Activated CD4-positive, alpha-beta T cell treated with anti-CD3 and anti-CD28 coated beads, Interleukin-2, amount 10 ng/mL, durations not matched to agents 7 days and 5 days (primary cell): ENCODE measurements around the gene CAGE1. TPM values are rescaled to one million over a fixed set of nuclear protein-coding genes. Genes with fewer than 3 reads are reported as not detected.

Experiments
- CTCF ChIA-PET: fragments of 350-600 bp; sonication (Branson Sonifier 250); formaldehyde crosslinking; loops from one replicate; lab custom pipeline; 2021; ENCODE audit warnings: antibody characterized with exemption; lab: Charles Lee
- POLR2A ChIA-PET: fragments of 350-600 bp; sonication (Branson Sonifier 250); formaldehyde crosslinking; loops from one replicate; lab custom pipeline; 2021; ENCODE audit warnings: antibody characterized with exemption; lab: Charles Lee
- DNase-seq: peaks from one replicate; pipeline ENCODE4 v3.0.0-alpha.2; 2020
- H3K27ac Mint-ChIP-seq: one replicate; pipeline ENCODE4 v1.8.0; 2021; ENCODE audit warnings: mild to moderate bottlenecking, moderate library complexity, mixed read lengths
- H3K27me3 Mint-ChIP-seq: one replicate; pipeline ENCODE4 v1.8.0; 2021; ENCODE audit warnings: mixed read lengths
- H3K36me3 Mint-ChIP-seq: one replicate; pipeline ENCODE4 v1.8.0; 2021; ENCODE audit warnings: low read depth, mixed read lengths
- H3K4me1 Mint-ChIP-seq: one replicate; pipeline ENCODE4 v1.8.0; 2021; ENCODE audit warnings: mixed read lengths
- H3K4me3 Mint-ChIP-seq: one replicate; pipeline ENCODE4 v1.8.0; 2021; ENCODE audit warnings: mild to moderate bottlenecking, moderate library complexity, mixed read lengths
- H3K9me3 Mint-ChIP-seq: one replicate; pipeline ENCODE4 v1.8.0; 2021; ENCODE audit warnings: mixed read lengths
- total RNA-seq, 2 experiments: library from RNA; stranded (reverse); gene quantifications; one replicate each; pipeline ENCODE4 v1.2.3, GENCODE V29; 2021

Gene CAGE1
- total RNA-seq, 2 experiments from 2014 or later: 0.12 TPM; not detected in 1

GRCh38 chr6:7424058-7424457 lies 34.5 kb upstream of the CAGE1 start:
- no peak for DNase-seq
- Mint-ChIP-seq H3K27me3 (no peaks in the 10 kb centered on the region), H3K4me3 (no peak overlapping the region), H3K36me3 (peaks cover 3% of the 10 kb centered on the region), H3K27ac (no peak overlapping the region), H3K4me1 (no peaks in the 10 kb centered on the region), H3K9me3 (no peaks in the 10 kb centered on the region)
- ChIA-PET CTCF (interaction anchor here (0.6 to 1.2 kb wide), 3 partner anchors 31 to 799 kb away, joined by 3 to 6 read pairs (median 4); no protein-coding TSS in a partner anchor), POLR2A (no interaction called here)

- Mint-ChIP-seq H3K9me3 (no peaks in the 10 kb centered on the region), H3K27ac (no peak overlapping the region), H3K36me3 (peaks cover 17% of the 10 kb centered on the region), H3K4me1 (no peaks in the 10 kb centered on the region), H3K27me3 (no peaks in the 10 kb centered on the region), H3K4me3 (no peak overlapping the region)
- ChIA-PET POLR2A (no interaction called here), CTCF (interaction anchor here (0.6 to 1.2 kb wide), 6 partner anchors 12 to 89 kb away, joined by 3 to 4 read pairs (median 3); partner anchors contain the start of genes CAGE1 and RIOK1)
- DNase-seq: no peak
Measured at GRCh38 chr6:7421066-7421465, 31.5 kb upstream of the CAGE1 start.

- ChIA-PET CTCF (no interaction called here), POLR2A (no interaction called here)
- peaks cover 27% of the 10 kb centered on the region for H3K36me3 Mint-ChIP-seq
- DNase-seq: no peak
- H3K27ac Mint-ChIP-seq: no peak overlapping the region
- no peaks in the 10 kb centered on the region for H3K9me3 Mint-ChIP-seq
- H3K4me1 Mint-ChIP-seq: no peaks in the 10 kb centered on the region
- H3K27me3 Mint-ChIP-seq: no peaks in the 10 kb centered on the region
- H3K4me3 Mint-ChIP-seq: no peak overlapping the region
Measured at GRCh38 chr6:7419065-7419464, 29.5 kb upstream of the CAGE1 start.

- CTCF ChIA-PET: no interaction called here
- peaks cover 28% of the 10 kb centered on the region for H3K36me3 Mint-ChIP-seq
- POLR2A ChIA-PET: no interaction called here
- no peak for DNase-seq
- H3K4me1 Mint-ChIP-seq: no peaks in the 10 kb centered on the region
- no peak overlapping the region for H3K4me3 Mint-ChIP-seq
- no peak overlapping the region for H3K27ac Mint-ChIP-seq
- no peaks in the 10 kb centered on the region for H3K27me3 Mint-ChIP-seq
- H3K9me3 Mint-ChIP-seq: no peaks in the 10 kb centered on the region
Measured at GRCh38 chr6:7418238-7418905, 28.8 kb upstream of the CAGE1 start.

- POLR2A ChIA-PET: no interaction called here
- CTCF ChIA-PET: no interaction called here
- H3K27ac Mint-ChIP-seq: no peak overlapping the region
- H3K9me3 Mint-ChIP-seq: no peaks in the 10 kb centered on the region
- no peaks in the 10 kb centered on the region for H3K27me3 Mint-ChIP-seq
- no peak overlapping the region for H3K4me3 Mint-ChIP-seq
- H3K4me1 Mint-ChIP-seq: no peaks in the 10 kb centered on the region
- peaks cover 33% of the 10 kb centered on the region for H3K36me3 Mint-ChIP-seq
- no peak for DNase-seq
Measured at GRCh38 chr6:7417684-7418083, 28.1 kb upstream of the CAGE1 start.

GRCh38 chr6:7414811-7415210 lies 25.3 kb upstream of the CAGE1 start:
- ChIA-PET POLR2A (no interaction called here), CTCF (no interaction called here)
- no peak overlapping the region for H3K4me3 Mint-ChIP-seq
- no peak for DNase-seq
- no peak overlapping the region for H3K27ac Mint-ChIP-seq
- no peaks in the 10 kb centered on the region for H3K27me3 Mint-ChIP-seq
- no peaks in the 10 kb centered on the region for H3K4me1 Mint-ChIP-seq
- H3K9me3 Mint-ChIP-seq: no peaks in the 10 kb centered on the region
- H3K36me3 Mint-ChIP-seq: peaks cover 44% of the 10 kb centered on the region

GRCh38 chr6:7413151-7413823 lies 23.7 kb upstream of the CAGE1 start:
- Mint-ChIP-seq H3K36me3 (peaks cover 39% of the 10 kb centered on the region), H3K9me3 (no peaks in the 10 kb centered on the region), H3K27ac (no peak overlapping the region), H3K4me3 (no peak overlapping the region), H3K27me3 (no peaks in the 10 kb centered on the region), H3K4me1 (no peaks in the 10 kb centered on the region)
- no peak for DNase-seq
- POLR2A ChIA-PET: no interaction called here
- CTCF ChIA-PET: no interaction called here

GRCh38 chr6:7411328-7411727 lies 21.8 kb upstream of the CAGE1 start:
- ChIA-PET CTCF (interaction anchor here (1.1 kb wide), 1 partner anchor 136 kb away, joined by 3 read pairs; no protein-coding TSS in a partner anchor), POLR2A (no interaction called here)
- Mint-ChIP-seq H3K4me3 (no peak overlapping the region), H3K27ac (no peak overlapping the region), H3K9me3 (no peaks in the 10 kb centered on the region), H3K36me3 (peaks cover 39% of the 10 kb centered on the region), H3K4me1 (no peaks in the 10 kb centered on the region), H3K27me3 (no peaks in the 10 kb centered on the region)
- no peak for DNase-seq

- ChIA-PET POLR2A (no interaction called here), CTCF (interaction anchor here (1.1 kb wide), 1 partner anchor 135 kb away, joined by 3 read pairs; no protein-coding TSS in a partner anchor)
- H3K4me3 Mint-ChIP-seq: no peak overlapping the region
- DNase-seq: no peak
- peaks cover 41% of the 10 kb centered on the region for H3K36me3 Mint-ChIP-seq
- no peaks in the 10 kb centered on the region for H3K27me3 Mint-ChIP-seq
- H3K4me1 Mint-ChIP-seq: no peaks in the 10 kb centered on the region
- H3K9me3 Mint-ChIP-seq: no peaks in the 10 kb centered on the region
- H3K27ac Mint-ChIP-seq: no peak overlapping the region
Measured at GRCh38 chr6:7410851-7411250, 21.3 kb upstream of the CAGE1 start.

- no peaks in the 10 kb centered on the region for H3K9me3 Mint-ChIP-seq
- H3K27me3 Mint-ChIP-seq: no peaks in the 10 kb centered on the region
- H3K27ac Mint-ChIP-seq: no peak overlapping the region
- POLR2A ChIA-PET: no interaction called here
- no peak for DNase-seq
- no peaks in the 10 kb centered on the region for H3K4me1 Mint-ChIP-seq
- peaks cover 47% of the 10 kb centered on the region for H3K36me3 Mint-ChIP-seq
- H3K4me3 Mint-ChIP-seq: no peak overlapping the region
- CTCF ChIA-PET: no interaction called here
Measured at GRCh38 chr6:7409740-7410139, 20.2 kb upstream of the CAGE1 start.

GRCh38 chr6:7406743-7407142 lies 17.2 kb upstream of the CAGE1 start:
- CTCF ChIA-PET: no interaction called here
- Mint-ChIP-seq H3K36me3 (peaks cover 46% of the 10 kb centered on the region), H3K27ac (no peak overlapping the region)

GRCh38 chr6:7404546-7404945 lies 15.0 kb upstream of the CAGE1 start:
- Mint-ChIP-seq H3K4me1 (no peaks in the 10 kb centered on the region), H3K36me3 (peaks cover 50% of the 10 kb centered on the region), H3K9me3 (no peaks in the 10 kb centered on the region), H3K27ac (no peak overlapping the region), H3K4me3 (no peak overlapping the region), H3K27me3 (no peaks in the 10 kb centered on the region)
- no peak for DNase-seq
- CTCF ChIA-PET: no interaction called here
- POLR2A ChIA-PET: no interaction called here

More at GRCh38 chr6:7406743-7407142, 17.2 kb upstream of the CAGE1 start:
- no peaks in the 10 kb centered on the region for H3K9me3 Mint-ChIP-seq
- no peaks in the 10 kb centered on the region for H3K4me1 Mint-ChIP-seq
- no peak for DNase-seq
- POLR2A ChIA-PET: no interaction called here
- H3K4me3 Mint-ChIP-seq: no peak overlapping the region
- H3K27me3 Mint-ChIP-seq: no peaks in the 10 kb centered on the region

- Mint-ChIP-seq H3K36me3 (peaks cover 49% of the 10 kb centered on the region), H3K4me1 (no peaks in the 10 kb centered on the region), H3K4me3 (no peak overlapping the region), H3K27ac (no peak overlapping the region), H3K27me3 (no peaks in the 10 kb centered on the region), H3K9me3 (no peaks in the 10 kb centered on the region)
- POLR2A ChIA-PET: no interaction called here
- no peak for DNase-seq
- CTCF ChIA-PET: no interaction called here
Measured at GRCh38 chr6:7402716-7403115, 13.2 kb upstream of the CAGE1 start.
